Bronchial epithelial cell (primary cell): ENCODE measurements around the gene RAE1. TPM values are rescaled to one million over a fixed set of nuclear protein-coding genes. Genes with fewer than 3 reads are reported as not detected.

ENCODE experiments used
- DNase-seq: peaks from one replicate; pipeline ENCODE4 v3.0.0-alpha.2; 2010; ENCODE audit warnings: low read depth
- FAIRE-seq: peaks from 2 replicates; lab custom pipeline; 2011; peaks lifted over from hg19 to GRCh38; lab: Jason Lieb, UNC
- H3K27me3 ChIP-seq: 2 replicates; pipeline ENCODE4 v1.5.1; 2011; ENCODE audit warnings: low read length; ENCODE audit not compliant: control insufficient read depth, insufficient read depth
- H3K36me3 ChIP-seq: 2 replicates; pipeline ENCODE4 v1.5.1; 2011; ENCODE audit warnings: low read length; ENCODE audit not compliant: control insufficient read depth, insufficient read depth
- H3K4me3 ChIP-seq: 2 replicates; pipeline ENCODE4 v1.5.1; 2011; ENCODE audit warnings: mild to moderate bottlenecking, low read depth, low read length, control low read depth
- total RNA-seq: library from RNA; depleted of rRNA; stranded (reverse); fragments of >200 nt; gene quantifications from 2 replicates; pipeline ENCODE4 v1.2.1, GENCODE V29; 2014
- TF ChIP-seq, protein P1 (sequence below): IDR thresholded peaks from 2 replicates; pipeline ENCODE4 v1.5.1; 2011; ENCODE audit warnings: mild to moderate bottlenecking, moderate library complexity, low read length, control low read depth, inconsistent platforms; ENCODE audit not compliant: insufficient read depth, severe bottlenecking

Gene RAE1
- total RNA-seq, 1 donor from 2014 or later: 21.6 TPM

DNA sequence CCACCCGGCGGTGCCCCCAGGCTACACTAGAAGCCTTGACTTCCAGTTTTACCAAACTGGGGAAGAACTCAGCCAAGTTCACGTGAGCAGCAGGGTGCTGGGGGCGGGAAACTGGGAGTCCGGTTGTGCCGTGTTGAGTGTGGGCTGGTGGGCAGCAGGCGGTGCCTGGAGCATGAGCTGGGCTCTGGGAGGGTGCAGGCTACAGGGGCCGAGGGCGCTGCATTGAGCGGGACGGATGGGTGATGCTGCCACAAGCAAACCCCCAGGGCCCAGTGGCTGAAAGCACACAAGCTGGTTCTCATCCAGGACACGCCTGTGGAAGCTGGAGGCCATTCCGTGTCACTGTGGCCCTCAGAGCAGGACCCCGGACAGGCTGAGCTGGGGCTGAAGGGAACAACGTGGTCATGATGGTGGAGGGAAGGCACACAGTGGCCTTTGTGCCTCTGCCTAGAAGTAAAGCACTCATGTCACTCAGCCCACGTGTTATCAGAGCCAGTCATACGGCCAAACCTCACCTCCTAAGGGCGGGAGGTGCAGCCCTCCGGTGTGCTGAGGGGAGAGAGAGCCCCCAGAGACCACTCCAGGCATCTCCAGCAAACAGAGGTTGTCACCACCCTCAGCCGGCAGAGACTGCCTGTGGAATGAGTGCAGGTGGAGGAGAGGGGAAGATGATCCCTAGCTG lies 69.7 kb downstream of the RAE1 start:
- H3K4me3 ChIP-seq: no peak overlapping the region
- TF ChIP-seq, protein P1, sequence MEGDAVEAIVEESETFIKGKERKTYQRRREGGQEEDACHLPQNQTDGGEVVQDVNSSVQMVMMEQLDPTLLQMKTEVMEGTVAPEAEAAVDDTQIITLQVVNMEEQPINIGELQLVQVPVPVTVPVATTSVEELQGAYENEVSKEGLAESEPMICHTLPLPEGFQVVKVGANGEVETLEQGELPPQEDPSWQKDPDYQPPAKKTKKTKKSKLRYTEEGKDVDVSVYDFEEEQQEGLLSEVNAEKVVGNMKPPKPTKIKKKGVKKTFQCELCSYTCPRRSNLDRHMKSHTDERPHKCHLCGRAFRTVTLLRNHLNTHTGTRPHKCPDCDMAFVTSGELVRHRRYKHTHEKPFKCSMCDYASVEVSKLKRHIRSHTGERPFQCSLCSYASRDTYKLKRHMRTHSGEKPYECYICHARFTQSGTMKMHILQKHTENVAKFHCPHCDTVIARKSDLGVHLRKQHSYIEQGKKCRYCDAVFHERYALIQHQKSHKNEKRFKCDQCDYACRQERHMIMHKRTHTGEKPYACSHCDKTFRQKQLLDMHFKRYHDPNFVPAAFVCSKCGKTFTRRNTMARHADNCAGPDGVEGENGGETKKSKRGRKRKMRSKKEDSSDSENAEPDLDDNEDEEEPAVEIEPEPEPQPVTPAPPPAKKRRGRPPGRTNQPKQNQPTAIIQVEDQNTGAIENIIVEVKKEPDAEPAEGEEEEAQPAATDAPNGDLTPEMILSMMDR: no peak
- no peaks in the 10 kb centered on the region for H3K36me3 ChIP-seq
- peaks cover 2% of the 10 kb centered on the region for H3K27me3 ChIP-seq
- FAIRE-seq (no peak), DNase-seq (no peak)

DNA sequence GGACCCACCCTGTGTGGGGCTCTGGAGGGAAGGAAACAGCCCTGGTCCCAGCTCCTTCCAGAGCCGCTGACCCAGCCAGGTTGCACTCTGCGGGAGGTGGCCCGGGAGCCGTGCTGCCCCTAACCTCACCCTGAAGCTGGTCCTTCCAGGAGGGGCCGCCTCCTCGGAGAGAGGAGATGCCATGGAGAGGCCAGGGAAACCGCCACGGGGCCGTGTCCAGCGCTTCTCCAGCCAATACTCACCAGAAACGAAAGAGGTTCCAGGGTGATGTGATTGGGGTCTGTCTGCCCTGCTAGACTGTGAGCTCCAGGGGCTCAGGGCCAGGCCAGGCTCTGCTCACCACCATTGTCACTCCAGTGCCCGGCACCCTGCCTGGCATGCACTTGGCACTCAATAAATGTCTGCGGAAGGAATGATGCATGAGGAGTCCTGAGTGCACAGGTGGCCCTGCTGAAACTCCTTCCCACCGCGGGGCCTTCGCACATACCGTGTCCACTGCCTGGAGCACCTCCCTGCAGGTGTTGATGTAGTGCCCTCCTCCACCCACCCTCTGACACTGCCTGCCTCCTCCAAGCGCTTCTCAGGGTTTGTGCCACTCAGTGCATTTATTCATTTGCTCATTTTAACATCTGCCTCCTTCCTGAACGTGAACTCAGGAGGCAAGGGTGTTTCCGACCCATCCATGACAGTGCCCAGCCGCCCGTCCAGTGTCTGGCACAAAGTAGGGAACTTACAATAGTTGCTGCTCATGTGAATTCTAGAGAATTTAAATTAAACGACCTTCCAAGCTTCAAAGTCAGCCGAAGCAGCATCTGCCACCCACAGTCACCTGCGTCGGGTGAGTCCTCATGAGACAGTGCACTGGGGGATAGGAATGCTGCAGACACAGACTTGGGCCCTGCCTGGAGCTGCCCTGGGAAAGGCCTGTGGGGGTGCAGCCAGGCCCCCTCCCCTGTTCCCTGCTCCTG lies 70.5 kb downstream of the RAE1 start:
- TF ChIP-seq, protein P1: no peak
- DNase-seq: no peak
- no peaks in the 10 kb centered on the region for H3K36me3 ChIP-seq
- H3K4me3 ChIP-seq: no peak overlapping the region
- H3K27me3 ChIP-seq: peaks cover 2% of the 10 kb centered on the region
- no peak for FAIRE-seq

DNA sequence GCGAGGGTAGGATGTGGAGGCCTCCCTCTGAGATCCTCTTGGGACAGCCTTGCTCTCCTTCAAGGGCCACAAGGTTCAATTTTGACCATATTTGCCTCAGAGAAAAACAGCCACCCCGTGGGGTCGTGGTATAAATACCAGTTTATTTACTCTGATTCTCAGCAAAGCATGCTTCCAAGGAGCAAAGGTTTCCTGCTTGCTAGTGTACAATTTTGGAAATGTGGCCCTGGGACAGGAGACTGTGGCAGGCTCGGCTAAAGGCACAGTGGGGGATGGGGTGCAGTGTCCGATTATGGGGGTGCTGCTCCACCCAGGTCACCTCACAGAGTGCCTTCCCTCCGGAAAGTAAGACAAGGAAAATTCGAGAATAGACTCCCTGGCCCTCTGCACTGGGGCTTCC lies 71.2 kb downstream of the RAE1 start:
- FAIRE-seq (no peak), DNase-seq (no peak)
- no peaks in the 10 kb centered on the region for H3K36me3 ChIP-seq
- TF ChIP-seq, protein P1: no peak
- no peak overlapping the region for H3K4me3 ChIP-seq
- peaks cover 2% of the 10 kb centered on the region for H3K27me3 ChIP-seq

DNA sequence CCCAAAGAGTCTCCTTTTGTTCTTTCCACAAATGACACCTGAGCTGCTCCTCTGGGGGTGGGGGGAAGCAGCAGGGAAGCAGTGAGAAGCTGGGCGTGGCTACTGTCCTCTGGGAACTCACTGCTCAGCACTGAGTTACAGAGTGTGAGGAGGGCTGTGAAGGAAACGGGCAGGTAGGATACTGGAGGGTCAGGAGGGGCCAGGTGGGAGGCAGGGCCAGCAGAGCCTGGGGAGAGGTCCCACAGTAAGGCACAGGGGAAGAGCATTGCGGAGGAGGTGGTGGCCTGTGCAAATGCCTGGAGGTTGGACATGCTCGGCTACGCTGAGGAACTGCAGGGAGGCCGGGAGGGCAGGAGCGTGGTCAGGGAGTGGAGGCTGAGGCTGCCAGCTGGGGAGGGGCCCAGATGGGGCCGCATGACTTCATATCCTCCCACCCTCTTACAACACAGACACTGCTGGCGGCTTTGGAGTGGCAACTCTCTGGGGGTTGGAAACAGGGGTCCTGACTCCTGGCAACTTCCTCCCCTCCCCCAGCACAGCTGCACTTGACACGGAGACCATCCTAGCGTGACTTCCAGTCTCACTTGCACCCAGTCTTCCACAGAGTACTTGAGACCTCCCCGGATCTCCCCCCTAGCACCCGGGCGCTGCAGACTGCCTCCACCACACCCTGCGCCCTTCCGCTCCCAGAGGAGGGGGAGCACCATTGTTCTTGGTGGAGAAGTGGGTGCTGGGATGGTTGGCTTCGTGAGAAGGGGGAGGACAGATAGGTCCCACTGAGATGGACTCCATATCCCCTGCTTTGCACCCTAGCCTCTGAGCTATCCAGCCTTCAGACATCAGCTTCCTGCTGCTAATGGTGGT lies 74.3 kb downstream of the RAE1 start:
- FAIRE-seq (no peak), DNase-seq (no peak)
- TF ChIP-seq, protein P1: no peak
- H3K27me3 ChIP-seq: peaks cover 2% of the 10 kb centered on the region
- H3K4me3 ChIP-seq: no peak overlapping the region
- no peaks in the 10 kb centered on the region for H3K36me3 ChIP-seq

DNA sequence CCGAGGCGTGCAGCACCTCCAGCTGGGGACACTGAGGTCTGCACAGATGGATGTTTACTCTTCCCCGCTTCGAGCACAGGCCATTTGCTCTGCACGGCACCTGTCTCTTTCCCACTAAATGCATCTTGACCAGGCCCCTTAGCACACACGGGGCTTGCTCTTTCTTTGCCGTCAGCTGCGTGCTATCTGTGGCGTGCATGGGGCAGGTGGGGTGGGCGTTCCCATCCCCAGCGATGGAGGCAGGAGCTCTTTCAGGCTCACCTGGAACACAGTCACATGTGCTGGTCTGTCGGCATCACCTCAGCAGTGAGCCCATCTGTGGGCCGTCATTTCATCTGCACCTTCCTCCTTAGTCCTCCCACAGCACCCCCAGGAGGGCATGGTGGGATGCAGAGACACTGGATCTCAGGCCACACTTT lies 75.2 kb downstream of the RAE1 start:
- FAIRE-seq (no peak), DNase-seq (no peak)
- Histone ChIP-seq H3K27me3 (no peaks in the 10 kb centered on the region), H3K36me3 (no peaks in the 10 kb centered on the region), H3K4me3 (no peak overlapping the region)
- TF ChIP-seq, protein P1: no peak
